DMS79 treated with DMSO at 0.1 percent for 48 hours (cell line): Measurements from ENCODE around the gene GRK7.
"Not testable (repeated sequence)": the region's sequence is repeated elsewhere in the genome, so short reads cannot be mapped to it uniquely, and the experiment has no call there.

Experiments
- DNase-seq: peaks from one replicate; lab custom pipeline; 2025; lab: John Stamatoyannopoulos, UW

The GRK7 gene

DNA sequence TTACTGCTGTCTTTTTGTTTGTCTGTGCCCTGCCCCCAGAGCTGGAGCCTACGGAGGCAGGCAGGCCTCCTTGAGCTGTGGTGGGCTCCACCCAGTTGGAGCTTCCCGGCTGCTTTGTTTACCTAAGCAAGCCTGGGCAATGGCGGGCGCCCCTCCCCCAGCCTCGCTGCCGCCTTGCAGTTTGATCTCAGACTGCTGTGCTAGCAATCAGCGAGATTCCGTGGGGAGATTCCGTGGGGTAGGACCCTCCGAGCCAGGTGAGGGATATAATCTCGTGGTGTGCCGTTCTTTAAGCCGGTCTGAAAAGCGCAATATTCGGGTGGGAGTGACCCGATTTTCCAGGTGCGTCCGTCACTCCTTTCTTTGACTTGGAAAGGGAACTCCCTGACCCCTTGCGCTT is 656 bp upstream of the GRK7 start:
- not testable (repeated sequence) for DNase-seq

- DNase-seq = no peak
Measured at GRCh38 chr3:141764045-141764444, 837 bp downstream of the GRK7 start.

- DNase-seq = no peak
Measured at GRCh38 chr3:141764465-141764864, 1.3 kb downstream of the GRK7 start.

DNA sequence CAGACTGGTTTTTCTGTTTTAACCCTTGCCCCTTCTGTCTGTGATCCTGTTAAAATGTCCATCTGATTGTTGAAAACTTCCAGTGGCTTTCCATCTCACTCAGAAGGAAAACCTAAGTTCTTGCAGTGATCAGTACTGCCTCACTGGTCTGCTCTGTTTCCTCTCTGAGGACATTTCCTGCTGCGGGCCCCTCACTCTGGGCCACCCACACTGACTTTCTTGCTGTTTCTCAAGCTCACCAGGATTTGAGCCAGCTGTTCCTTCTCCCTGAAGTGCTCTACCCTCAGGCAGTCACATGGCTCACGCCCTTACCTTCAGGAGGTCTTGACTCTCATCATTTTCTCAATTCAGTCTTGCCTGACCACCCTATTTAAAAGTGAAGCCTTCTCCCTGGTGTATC is 1.8 kb downstream of the GRK7 start:
- DNase-seq = no peak

GRCh38 chr3:141767066-141767465 is 3.9 kb downstream of the GRK7 start:
- no peak for DNase-seq

DNA sequence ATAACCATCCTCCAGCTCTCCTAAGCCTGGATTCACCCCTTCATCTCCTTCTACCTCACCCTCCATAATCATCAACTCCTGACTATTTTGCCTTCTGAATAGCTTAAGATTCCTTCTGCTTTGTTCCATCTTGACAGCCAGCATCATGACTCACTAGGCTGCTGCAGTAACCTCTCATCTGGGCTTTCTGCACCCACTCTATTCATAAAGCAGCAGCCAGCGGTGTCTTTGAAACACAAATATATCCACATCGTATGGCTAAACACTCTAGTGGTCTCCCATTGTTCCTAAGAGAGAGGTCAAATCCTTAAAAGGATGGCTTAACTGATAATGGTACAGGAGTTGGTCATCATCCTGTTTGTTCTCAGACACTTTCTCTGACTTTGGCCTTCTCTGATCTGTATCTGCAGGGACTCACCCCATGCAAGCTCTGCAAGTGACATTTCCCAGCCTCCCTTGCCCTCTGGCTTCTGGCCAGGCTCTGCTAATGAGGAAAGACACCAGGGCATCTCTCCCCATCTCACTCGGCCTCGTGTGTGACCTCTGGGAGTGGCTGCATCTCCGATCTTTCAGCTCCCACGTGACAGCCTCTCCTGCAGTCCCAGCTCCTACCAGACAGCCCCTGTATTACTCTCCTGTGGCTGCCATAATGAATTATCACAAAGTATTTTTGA is 6.2 kb downstream of the GRK7 start:
- no peak for DNase-seq

DNA sequence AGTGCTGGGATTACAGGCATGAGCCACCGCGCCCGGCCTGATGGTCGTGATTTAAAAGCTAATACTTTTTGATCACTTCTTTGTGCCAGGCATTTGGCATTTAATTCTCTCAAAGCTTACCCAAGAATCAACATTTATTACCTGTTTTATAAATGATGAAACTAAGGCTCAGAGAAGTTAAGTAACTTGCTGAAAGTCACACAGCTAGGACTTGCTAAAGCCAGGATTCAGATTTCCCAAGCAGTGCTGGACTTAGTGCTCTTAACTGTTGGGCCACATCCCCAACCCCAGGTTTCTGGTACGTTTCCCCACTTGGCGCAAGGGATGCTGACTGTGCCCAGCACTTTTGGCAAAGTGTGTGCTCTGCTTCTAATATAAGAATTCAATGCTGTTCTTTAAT is 10.5 kb downstream of the GRK7 start:
- no peak for DNase-seq

- DNase-seq = no peak
Measured at GRCh38 chr3:141776376-141776775, 13.2 kb downstream of the GRK7 start.

DNA sequence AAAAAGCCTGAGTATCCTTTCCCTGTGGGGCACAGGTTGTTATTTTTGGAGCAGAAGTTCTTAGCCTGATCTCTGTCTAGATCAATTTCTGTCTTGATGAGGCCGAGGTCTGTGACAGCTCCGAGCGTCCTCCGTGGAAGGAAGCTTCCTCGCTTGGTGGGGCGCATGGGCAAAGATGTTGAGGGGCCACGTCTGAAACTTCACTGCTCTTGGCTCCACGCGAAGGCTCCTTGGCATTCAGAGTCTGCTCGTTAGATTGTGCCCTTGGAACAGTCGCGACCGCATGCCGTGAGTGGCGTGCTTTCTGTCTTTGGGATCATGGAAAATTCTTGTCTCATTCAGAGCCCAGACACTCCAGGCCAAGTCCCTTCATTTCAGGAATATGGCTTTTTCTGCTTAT is 13.7 kb downstream of the GRK7 start:
- no peak for DNase-seq

- DNase-seq = no peak
Measured at GRCh38 chr3:141777957-141778813, 15.0 kb downstream of the GRK7 start.

- no peak for DNase-seq
Measured at GRCh38 chr3:141779667-141780066, 16.5 kb downstream of the GRK7 start.

- DNase-seq = no peak
Measured at GRCh38 chr3:141782386-141782932, 19.3 kb downstream of the GRK7 start.

GRCh38 chr3:141783632-141784031 is 20.4 kb downstream of the GRK7 start:
- DNase-seq = no peak

DNA sequence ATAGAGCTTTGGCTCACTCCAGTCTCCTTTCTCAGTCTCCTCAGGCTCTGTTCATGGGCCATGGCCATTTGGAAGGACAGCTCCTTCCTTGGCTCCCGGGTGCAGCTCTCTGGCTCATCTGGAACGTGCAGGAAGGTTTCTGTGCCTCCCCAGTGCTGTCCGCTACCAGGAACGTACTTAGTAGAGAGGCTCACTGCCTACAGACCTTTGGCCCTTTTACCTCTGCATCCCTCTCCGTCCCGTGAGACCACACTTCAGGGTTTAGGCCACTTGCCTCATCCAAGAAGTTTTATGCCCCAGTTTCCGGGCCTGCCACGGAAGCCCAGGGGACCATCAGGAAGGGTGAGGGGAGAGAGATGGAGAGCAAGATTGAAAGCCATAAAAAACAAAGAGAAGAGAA is 20.9 kb downstream of the GRK7 start:
- no peak for DNase-seq

- no peak for DNase-seq
Measured at GRCh38 chr3:141784531-141784930, 21.3 kb downstream of the GRK7 start.

- DNase-seq = no peak
Measured at GRCh38 chr3:141788149-141788548, 24.9 kb downstream of the GRK7 start.

- DNase-seq = peak; percentile 42
Measured at GRCh38 chr3:141788750-141789149, 25.5 kb downstream of the GRK7 start.

- no peak for DNase-seq
Measured at GRCh38 chr3:141789281-141789680, 26.1 kb downstream of the GRK7 start.

- no peak for DNase-seq
Measured at GRCh38 chr3:141790171-141790570, 27.0 kb downstream of the GRK7 start.

DNA sequence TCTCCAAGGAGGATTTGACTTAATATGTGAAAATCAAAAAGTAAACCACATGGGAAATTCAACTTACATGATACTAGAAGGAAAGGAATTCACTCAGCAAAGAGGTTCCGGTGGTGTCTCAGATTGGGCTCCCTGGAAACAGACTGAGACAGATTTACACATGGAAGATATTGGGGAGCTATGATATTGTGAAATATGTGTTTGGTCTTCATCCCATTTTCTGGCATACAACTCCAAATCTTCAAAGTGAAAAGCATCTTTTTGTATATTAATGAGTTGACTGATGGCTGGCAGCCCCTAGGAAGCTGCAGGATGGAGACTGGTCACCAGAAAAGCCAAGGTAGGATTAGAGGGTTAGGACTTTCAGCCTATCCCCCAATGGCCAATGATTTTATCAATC is 29.3 kb downstream of the GRK7 start:
- no peak for DNase-seq

DNA sequence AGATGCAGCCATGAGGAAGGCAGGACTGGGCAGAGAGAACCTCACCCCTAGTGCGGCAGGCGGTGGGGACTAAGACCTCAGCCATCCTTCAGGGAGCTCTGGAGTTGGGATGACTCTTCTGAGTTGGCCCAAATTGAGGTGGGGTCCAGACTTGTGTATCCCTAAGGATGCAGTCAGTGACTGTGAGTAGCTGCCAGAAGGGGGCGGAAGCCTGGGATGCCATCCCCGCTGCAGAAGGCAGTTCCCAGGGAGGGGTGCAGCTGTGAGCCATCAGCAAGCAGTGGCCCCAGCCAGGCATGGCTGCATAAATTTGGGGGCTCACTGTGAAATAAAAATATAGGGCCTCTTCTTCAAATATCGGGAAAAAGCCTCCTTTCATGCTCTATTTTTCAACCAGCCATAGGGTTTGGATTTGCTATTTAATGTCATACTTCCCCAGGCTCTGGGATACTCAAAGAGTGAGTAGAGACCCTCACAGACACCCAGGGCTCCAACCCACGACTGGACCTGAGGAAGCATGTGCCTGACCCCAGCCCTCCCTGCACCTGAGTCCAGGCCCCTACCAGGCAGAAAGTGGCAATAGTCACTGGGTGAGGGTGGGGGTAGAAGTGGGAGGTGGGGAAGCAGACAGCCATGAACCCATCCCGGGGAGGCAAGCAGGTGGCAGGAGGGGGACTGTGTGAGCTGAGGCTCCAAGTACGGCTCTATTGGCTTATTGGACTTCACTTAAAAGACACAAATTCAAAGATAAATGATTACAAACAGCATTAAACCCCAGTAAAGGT is 30.5 kb downstream of the GRK7 start:
- no peak for DNase-seq

- no peak for DNase-seq
Measured at GRCh38 chr3:141795276-141795675, 32.1 kb downstream of the GRK7 start.

GRCh38 chr3:141795741-141796080 is 32.5 kb downstream of the GRK7 start:
- no peak for DNase-seq
